Osteocyte (in vitro differentiated cells): Measurements from ENCODE around the gene LHX4. TPM values are rescaled to one million over a fixed set of nuclear protein-coding genes. Genes with fewer than 3 reads are reported as not detected.

ENCODE experiments used
- DNase-seq: peaks from one replicate; pipeline ENCODE4 v3.0.0; 2021; ENCODE audit warnings: mixed read lengths; ENCODE audit not compliant: unreplicated experiment; ENCODE audit errors: extremely low spot score
- H3K27ac Mint-ChIP-seq: one replicate; pipeline ENCODE4 v1.8.0; 2021; ENCODE audit warnings: mild to moderate bottlenecking, mixed read lengths; ENCODE audit not compliant: unreplicated experiment
- H3K27me3 Mint-ChIP-seq: one replicate; pipeline ENCODE4 v1.8.0; 2021; ENCODE audit warnings: mixed read lengths; ENCODE audit not compliant: unreplicated experiment
- H3K36me3 Mint-ChIP-seq: one replicate; pipeline ENCODE4 v1.8.0; 2021; ENCODE audit warnings: mixed read lengths; ENCODE audit not compliant: unreplicated experiment
- H3K4me1 Mint-ChIP-seq: one replicate; pipeline ENCODE4 v1.8.0; 2021; ENCODE audit warnings: mixed read lengths; ENCODE audit not compliant: unreplicated experiment
- H3K4me3 Mint-ChIP-seq: one replicate; pipeline ENCODE4 v1.8.0; 2021; ENCODE audit warnings: mild to moderate bottlenecking, moderate library complexity, mixed read lengths; ENCODE audit not compliant: unreplicated experiment
- H3K9me3 Mint-ChIP-seq: one replicate; pipeline ENCODE4 v1.8.0; 2021; ENCODE audit warnings: mixed read lengths; ENCODE audit not compliant: unreplicated experiment
- total RNA-seq: library from RNA; stranded (reverse); gene quantifications from 2 replicates; pipeline ENCODE4 v1.2.1, GENCODE V29; 2021
- TF ChIP-seq, protein P1 (sequence below): fragments of 200-600 bp; sonication (generic); IDR thresholded peaks from 2 replicates; pipeline ENCODE4 v1.5.0; 2021; ENCODE audit warnings: antibody characterized with exemption, mild to moderate bottlenecking, moderate library complexity

The LHX4 gene
- total RNA-seq, 1 donor from 2014 or later: 0.70 TPM

DNA sequence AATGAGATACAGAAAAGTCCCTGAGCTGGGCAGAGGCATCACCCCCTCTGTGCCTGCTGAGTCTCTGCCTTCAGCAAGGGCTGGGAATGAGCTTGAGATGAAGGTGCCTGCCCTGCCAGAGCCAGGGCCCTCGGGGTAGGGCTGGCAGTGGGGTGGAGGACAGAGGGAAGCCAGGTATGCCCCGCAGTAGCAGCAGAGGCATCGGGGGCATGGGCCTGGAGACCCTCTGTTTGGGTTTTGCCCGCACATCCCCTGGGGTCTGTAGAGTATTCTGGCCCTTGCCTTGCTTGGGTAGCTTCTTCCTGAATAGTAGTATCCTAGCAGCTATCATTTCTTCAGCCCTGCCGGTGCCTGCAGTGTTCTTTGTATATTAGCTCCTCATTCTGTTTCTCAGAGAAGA is 42.4 kb upstream of the LHX4 start:
- Mint-ChIP-seq H3K4me3 (no peak overlapping the region), H3K27me3 (no peaks in the 10 kb centered on the region), H3K4me1 (peaks cover 5% of the 10 kb centered on the region), H3K9me3 (no peaks in the 10 kb centered on the region), H3K36me3 (peaks cover 17% of the 10 kb centered on the region), H3K27ac (no peak overlapping the region)
- no peak for DNase-seq
- TF ChIP-seq, protein P1, sequence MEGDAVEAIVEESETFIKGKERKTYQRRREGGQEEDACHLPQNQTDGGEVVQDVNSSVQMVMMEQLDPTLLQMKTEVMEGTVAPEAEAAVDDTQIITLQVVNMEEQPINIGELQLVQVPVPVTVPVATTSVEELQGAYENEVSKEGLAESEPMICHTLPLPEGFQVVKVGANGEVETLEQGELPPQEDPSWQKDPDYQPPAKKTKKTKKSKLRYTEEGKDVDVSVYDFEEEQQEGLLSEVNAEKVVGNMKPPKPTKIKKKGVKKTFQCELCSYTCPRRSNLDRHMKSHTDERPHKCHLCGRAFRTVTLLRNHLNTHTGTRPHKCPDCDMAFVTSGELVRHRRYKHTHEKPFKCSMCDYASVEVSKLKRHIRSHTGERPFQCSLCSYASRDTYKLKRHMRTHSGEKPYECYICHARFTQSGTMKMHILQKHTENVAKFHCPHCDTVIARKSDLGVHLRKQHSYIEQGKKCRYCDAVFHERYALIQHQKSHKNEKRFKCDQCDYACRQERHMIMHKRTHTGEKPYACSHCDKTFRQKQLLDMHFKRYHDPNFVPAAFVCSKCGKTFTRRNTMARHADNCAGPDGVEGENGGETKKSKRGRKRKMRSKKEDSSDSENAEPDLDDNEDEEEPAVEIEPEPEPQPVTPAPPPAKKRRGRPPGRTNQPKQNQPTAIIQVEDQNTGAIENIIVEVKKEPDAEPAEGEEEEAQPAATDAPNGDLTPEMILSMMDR: no peak

- no peak for DNase-seq
- Mint-ChIP-seq H3K36me3 (peaks cover 22% of the 10 kb centered on the region), H3K4me3 (no peak overlapping the region), H3K9me3 (no peaks in the 10 kb centered on the region), H3K27me3 (no peaks in the 10 kb centered on the region), H3K4me1 (peaks cover 5% of the 10 kb centered on the region), H3K27ac (no peak overlapping the region)
- TF ChIP-seq, protein P1: peak; percentile 88
Observed at GRCh38 chr1:180188091-180188506, 42.0 kb upstream of the LHX4 start.

GRCh38 chr1:180188684-180189175 is 41.3 kb upstream of the LHX4 start:
- no peaks in the 10 kb centered on the region for H3K9me3 Mint-ChIP-seq
- peaks cover 24% of the 10 kb centered on the region for H3K36me3 Mint-ChIP-seq
- TF ChIP-seq, protein P1: no peak
- H3K27ac Mint-ChIP-seq: no peak overlapping the region
- peaks cover 5% of the 10 kb centered on the region for H3K4me1 Mint-ChIP-seq
- H3K27me3 Mint-ChIP-seq: no peaks in the 10 kb centered on the region
- DNase-seq: no peak
- H3K4me3 Mint-ChIP-seq: no peak overlapping the region

DNA sequence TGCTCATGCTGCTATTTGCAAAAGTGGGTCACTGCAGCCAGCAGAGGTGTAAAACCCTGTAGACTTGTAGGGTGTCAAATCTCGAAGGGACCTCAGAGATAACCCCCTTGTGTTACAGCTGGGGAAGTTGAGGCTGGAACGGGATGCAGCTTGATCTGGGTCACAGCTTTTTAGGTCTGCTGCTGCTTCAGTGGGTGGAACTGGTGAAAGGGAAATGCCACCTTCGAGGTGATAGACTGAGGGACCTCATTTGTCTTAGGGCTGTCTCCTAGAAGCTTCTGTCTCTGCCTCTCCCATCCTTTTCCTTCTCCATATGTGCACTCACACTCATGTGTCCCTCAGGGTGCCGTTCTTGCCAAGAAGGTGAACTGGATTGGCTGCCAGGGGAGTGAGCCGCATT is 40.0 kb upstream of the LHX4 start:
- TF ChIP-seq, protein P1: no peak
- Mint-ChIP-seq H3K36me3 (peaks cover 24% of the 10 kb centered on the region), H3K4me3 (no peak overlapping the region), H3K9me3 (no peaks in the 10 kb centered on the region), H3K27ac (no peak overlapping the region), H3K4me1 (peaks cover 5% of the 10 kb centered on the region), H3K27me3 (no peaks in the 10 kb centered on the region)
- DNase-seq: no peak

DNA sequence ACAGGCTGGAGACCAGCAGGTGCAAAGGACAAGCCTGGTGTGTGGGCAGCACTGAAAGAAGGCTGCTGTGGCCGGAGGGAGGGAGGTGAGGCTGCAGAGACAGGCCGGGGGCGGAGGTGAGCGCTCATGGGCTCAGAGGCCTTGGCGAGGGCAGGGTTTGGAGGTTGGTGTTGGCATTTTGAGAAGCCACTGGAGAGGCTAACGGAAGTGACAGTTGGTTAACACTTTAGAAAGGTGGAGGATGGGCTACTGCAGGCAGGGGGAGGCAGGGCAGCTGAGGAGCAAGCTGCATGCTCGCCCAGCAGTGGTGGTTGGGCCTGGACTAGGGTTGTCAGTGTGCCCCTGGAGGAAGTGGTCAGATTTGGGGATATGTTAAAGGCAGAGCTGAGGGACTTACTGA is 37.9 kb upstream of the LHX4 start:
- H3K27ac Mint-ChIP-seq: no peak overlapping the region

More for the DNA sequence above, 37.9 kb upstream of the LHX4 start:
- Mint-ChIP-seq H3K4me1 (no peaks in the 10 kb centered on the region), H3K4me3 (no peak overlapping the region), H3K36me3 (peaks cover 25% of the 10 kb centered on the region), H3K9me3 (no peaks in the 10 kb centered on the region), H3K27me3 (no peaks in the 10 kb centered on the region)
- TF ChIP-seq, protein P1: no peak
- no peak for DNase-seq
